ENCODE measurements around the gene KRTAP10-2.
"Not testable (repeated sequence)": the region's sequence is repeated elsewhere in the genome, so short reads cannot be mapped to it uniquely, and the experiment has no call there.

Gene KRTAP10-2

GRCh38 chr21:44566403-44566802, 15.1 kb upstream of the KRTAP10-2 start:
- no peak for DNase-seq

- DNase-seq, result no peak
Measured at GRCh38 chr21:44564886-44565598, 13.7 kb upstream of the KRTAP10-2 start.

- no peak for DNase-seq
Measured at GRCh38 chr21:44564099-44564498, 12.8 kb upstream of the KRTAP10-2 start.

GRCh38 chr21:44558695-44559094, 7.4 kb upstream of the KRTAP10-2 start, which contains the start of gene KRTAP10-3:
Gene KRTAP10-3 (minus strand): TSS chr21:44558795. CDS start chr21:44558715, 80 bp downstream.
- DNase-seq, result no peak

- DNase-seq, result not testable (repeated sequence)
Measured at GRCh38 chr21:44558329-44558675, 7.0 kb upstream of the KRTAP10-2 start.

GRCh38 chr21:44557491-44558328, 6.4 kb upstream of the KRTAP10-2 start:
- no peak for DNase-seq

GRCh38 chr21:44556879-44557278, 5.6 kb upstream of the KRTAP10-2 start:
- DNase-seq, result no peak

GRCh38 chr21:44555200-44555875, 4.0 kb upstream of the KRTAP10-2 start:
- no peak for DNase-seq

GRCh38 chr21:44552681-44553080, 1.4 kb upstream of the KRTAP10-2 start:
- no peak for DNase-seq

GRCh38 chr21:44552136-44552535, 831 bp upstream of the KRTAP10-2 start:
- no peak for DNase-seq

- no peak for DNase-seq
Measured at GRCh38 chr21:44550807-44551206, 498 bp downstream of the KRTAP10-2 start.

- DNase-seq, result not testable (repeated sequence)
Measured at GRCh38 chr21:44550285-44550684, 1.0 kb downstream of the KRTAP10-2 start.

- no peak for DNase-seq
Measured at GRCh38 chr21:44549525-44550211, 1.6 kb downstream of the KRTAP10-2 start.

GRCh38 chr21:44548922-44549321, 2.4 kb downstream of the KRTAP10-2 start:
- DNase-seq, result no peak

GRCh38 chr21:44548381-44548780, 2.9 kb downstream of the KRTAP10-2 start:
- no peak for DNase-seq

GRCh38 chr21:44547656-44548331, 3.5 kb downstream of the KRTAP10-2 start:
- DNase-seq, result peak; percentile 18 to 25

- DNase-seq, result no peak
Measured at GRCh38 chr21:44544566-44544965, 6.7 kb downstream of the KRTAP10-2 start.

- DNase-seq, result no peak
Measured at GRCh38 chr21:44542716-44543115, 8.6 kb downstream of the KRTAP10-2 start.

- no peak for DNase-seq
Measured at GRCh38 chr21:44540741-44541288, 10.5 kb downstream of the KRTAP10-2 start.

- DNase-seq, result no peak
Measured at GRCh38 chr21:44539991-44540666, 11.2 kb downstream of the KRTAP10-2 start, which contains the start of gene KRTAP10-1. Gene KRTAP10-1 (minus strand): TSS chr21:44540195. CDS start chr21:44540150, 45 bp downstream.

GRCh38 chr21:44539046-44539445, 12.3 kb downstream of the KRTAP10-2 start:
- DNase-seq, result no peak
